ENCODE data around the gene PEPD.

- TF ChIP-seq CTCF (IDR thresholded peaks at IDR 0.05; ENCODE audit: insufficient read depth, low read length, poor library complexity, severe bottlenecking) (no peak), EZH2phosphoT487 (conservative IDR thresholded peaks at IDR 0.05; ENCODE audit: low read length) (no peak)
These were observed 107.5 kb downstream of the PEPD start for GRCh38 chr19:33413868-33414666.
